ENCODE results near the gene GRB10. TPM values are rescaled to one million over a fixed set of nuclear protein-coding genes. Genes with fewer than 3 reads are reported as not detected.
"Not testable (repeated sequence)": the region's sequence is repeated elsewhere in the genome, so short reads cannot be mapped to it uniquely, and the experiment has no call there.

GRB10 gene
- total and polyA plus RNA-seq, 2 donors, result 42.3 to 44.3 TPM

DNA sequence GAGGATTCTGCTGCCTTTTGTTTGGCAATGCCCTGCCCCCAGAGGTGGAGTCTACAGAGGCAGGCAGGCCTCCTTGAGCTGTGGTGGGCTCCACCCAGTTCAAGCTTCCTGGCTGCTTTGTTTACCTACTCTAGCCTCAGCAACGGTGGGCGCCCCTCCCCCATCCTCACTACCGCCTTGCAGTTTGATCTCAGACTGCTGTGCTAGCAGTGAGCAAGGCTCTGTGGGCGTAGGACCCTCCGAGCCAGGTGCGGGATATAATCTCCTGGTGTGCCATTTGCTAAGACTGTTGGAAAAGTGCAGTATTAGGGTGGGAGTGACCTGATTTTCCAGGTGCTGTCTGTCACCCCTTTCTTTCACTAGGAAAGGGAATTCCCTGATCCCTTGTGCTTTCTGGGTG lies 206.3 kb downstream of the GRB10 start:
- H3K4me3 ChIP-seq (ENCODE audit: low read depth, low read length); H3K4me1 ChIP-seq (ENCODE audit: insufficient read depth); DNase-seq (ENCODE audit: extremely low spot score); H3K36me3 ChIP-seq (ENCODE audit: insufficient read depth); H3K27ac ChIP-seq (ENCODE audit: low read depth): not testable (repeated sequence)
- 76% methylated on average over 6 of the region's 6 CpGs for WGBS

DNA sequence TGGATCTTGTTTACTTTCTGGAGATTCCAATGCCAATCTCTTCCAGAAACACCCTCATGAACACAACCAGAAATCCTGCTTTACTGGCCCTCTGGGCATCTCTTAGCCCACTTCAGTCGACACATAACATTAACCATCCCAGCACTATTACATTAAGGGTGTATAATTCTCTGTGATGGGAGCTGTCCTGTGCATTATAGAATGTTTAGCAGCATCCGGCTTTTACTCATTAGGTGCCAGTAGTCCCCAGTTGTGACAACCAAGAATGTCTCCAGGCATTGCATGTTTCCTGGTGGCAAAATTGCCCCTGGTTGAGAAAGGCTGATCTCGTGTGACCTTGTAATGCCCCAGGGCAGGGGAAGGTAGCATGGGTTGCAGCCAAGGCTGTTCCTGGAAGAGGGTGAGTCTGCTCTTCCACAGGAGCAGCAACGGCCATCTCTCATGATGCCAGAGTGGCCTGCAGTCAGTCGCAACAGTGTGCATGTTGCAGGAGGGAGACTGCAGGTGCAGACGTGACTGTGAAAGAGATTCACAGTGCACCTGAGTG lies 214.9 kb downstream of the GRB10 start:
- Histone ChIP-seq H3K4me1 (ENCODE audit: insufficient read depth) (no peaks in the 10 kb centered on the region), H3K36me3 (ENCODE audit: insufficient read depth) (no peaks in the 10 kb centered on the region), H3K4me3 (ENCODE audit: low read depth, low read length) (no peak overlapping the region), H3K27ac (ENCODE audit: low read depth) (no peak overlapping the region)
- 74% methylated on average over 6 of the region's 6 CpGs for WGBS
- no peak for DNase-seq (ENCODE audit: extremely low spot score)

DNA sequence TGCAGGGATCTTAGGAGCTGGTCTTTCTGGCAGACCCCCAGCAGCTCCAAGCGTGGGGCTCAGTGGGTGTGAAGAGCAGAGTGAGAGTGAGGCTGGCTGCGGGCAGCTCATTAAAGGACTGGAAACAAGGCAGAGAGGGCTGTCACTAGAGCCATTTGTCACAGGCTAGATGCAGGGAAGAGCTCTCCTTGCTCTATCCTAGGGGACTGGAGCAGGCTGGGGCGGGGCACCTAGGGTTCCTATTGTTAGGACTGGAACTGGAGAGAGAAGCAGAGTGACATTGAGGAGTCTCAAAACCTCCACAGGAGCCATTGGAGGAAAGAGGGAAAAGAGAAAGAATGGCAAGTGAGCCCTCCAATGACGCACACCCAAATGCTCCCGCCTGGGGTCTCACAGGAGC lies 216.7 kb downstream of the GRB10 start:
- Histone ChIP-seq H3K4me3 (ENCODE audit: low read depth, low read length) (no peak overlapping the region), H3K4me1 (ENCODE audit: insufficient read depth) (no peaks in the 10 kb centered on the region), H3K27ac (ENCODE audit: low read depth) (no peak overlapping the region), H3K36me3 (ENCODE audit: insufficient read depth) (no peaks in the 10 kb centered on the region)
- 64% methylated on average over 5 of the region's 5 CpGs for WGBS
- no peak for DNase-seq (ENCODE audit: extremely low spot score)

DNA sequence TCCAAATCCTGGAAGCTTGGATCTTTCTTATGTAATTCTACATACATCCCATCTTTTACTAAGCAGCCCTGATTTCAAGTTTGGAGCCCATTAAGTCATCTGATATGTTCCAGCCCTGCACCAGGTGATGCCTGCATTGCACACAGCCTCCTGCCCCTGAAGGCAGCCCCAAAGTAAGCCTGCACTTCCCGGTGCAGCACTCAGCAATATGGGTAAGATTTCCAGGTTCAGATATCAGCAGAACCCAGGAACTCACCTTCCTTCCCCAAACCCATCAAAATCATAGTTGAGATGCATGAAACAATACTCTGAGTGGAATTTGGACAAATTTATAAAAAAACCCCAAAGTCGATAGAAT lies 217.2 kb downstream of the GRB10 start:
- Histone ChIP-seq H3K4me1 (ENCODE audit: insufficient read depth) (no peaks in the 10 kb centered on the region), H3K4me3 (ENCODE audit: low read depth, low read length) (no peak overlapping the region), H3K36me3 (ENCODE audit: insufficient read depth) (no peaks in the 10 kb centered on the region), H3K27ac (ENCODE audit: low read depth) (no peak overlapping the region)
- no peak for DNase-seq (ENCODE audit: extremely low spot score)
- 59% methylated on average over 2 of the region's 2 CpGs for WGBS

DNA sequence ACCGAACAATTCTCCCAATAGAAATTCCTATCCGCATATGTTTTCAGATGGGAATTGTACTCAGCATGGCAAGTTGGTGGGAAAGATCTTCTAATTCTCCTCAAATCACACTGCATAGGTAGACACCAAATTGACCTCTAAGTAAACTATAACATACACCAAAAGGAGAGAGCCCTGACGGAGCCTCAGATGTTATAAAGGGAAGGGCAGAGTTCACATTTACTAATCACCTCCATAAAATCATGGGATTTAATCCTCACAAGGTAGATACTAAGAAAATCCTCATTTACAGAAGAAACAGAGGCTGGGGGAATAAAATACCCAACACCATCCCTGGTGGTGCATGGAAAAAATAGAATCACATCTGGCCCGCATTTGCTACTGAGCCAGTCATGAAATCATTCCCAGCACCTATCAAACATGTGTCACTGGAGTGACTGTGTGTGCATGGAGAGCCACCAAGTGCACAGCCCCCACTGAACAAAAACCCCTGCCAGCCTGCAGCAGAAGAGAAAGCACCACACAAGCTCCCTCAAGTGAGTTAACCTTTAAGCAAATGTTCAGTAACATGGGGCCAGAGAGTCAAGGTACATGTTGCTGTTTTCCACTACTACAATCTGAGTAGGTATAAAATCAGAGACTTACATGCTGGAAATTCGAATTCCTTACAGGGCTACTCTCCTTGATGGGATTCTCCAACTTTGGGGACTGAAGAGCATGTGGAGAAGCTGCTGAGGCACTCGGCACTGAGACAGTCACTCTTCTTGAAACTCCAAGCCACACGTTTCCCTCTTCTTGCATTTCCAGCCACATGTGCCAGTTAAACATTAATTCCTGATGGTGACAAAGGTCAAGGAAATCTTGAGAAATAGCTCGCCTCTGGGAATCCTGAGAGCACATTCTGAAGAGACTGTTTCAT lies 217.8 kb downstream of the GRB10 start, which contains the start of gene DDC:
Gene DDC, minus strand, starts transcription at position 766 of the 919 bp plus-strand sequence. CDS start 21,320 bp downstream, outside the sequence.
- DNase-seq (ENCODE audit: extremely low spot score), result no peak
- Histone ChIP-seq H3K4me1 (ENCODE audit: insufficient read depth) (no peaks in the 10 kb centered on the region), H3K27ac (ENCODE audit: low read depth) (no peak within 1 kb of the TSS), H3K36me3 (ENCODE audit: insufficient read depth) (no peaks in the 10 kb centered on the region), H3K4me3 (ENCODE audit: low read depth, low read length) (no peak within 1 kb of the TSS)
- 60% methylated on average over 8 of the region's 8 CpGs for WGBS

DNA sequence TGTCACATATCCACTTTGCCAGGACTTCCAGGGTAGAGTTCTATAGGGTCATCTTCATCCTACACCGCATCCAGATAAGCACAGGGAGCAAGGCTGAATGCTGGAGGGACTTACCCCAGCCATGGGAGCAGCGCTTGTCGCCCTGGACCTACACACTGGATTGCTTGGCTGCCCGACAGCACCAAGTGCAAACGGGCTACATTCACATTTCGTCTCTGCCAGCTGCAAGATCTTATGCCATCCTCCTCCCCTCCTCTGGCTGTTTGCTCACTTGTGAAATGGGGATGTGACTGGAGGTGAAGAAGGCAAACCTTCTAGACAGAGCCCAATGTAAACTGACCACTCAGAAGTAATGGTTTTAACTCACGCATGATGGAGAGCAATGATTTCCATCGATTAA lies 218.5 kb downstream of the GRB10 start:
- Histone ChIP-seq H3K4me1 (ENCODE audit: insufficient read depth) (no peaks in the 10 kb centered on the region), H3K4me3 (ENCODE audit: low read depth, low read length) (no peak overlapping the region), H3K36me3 (ENCODE audit: insufficient read depth) (no peaks in the 10 kb centered on the region), H3K27ac (ENCODE audit: low read depth) (no peak overlapping the region)
- DNase-seq (ENCODE audit: extremely low spot score), result no peak
- 84% methylated on average over 8 of the region's 8 CpGs for WGBS

DNA sequence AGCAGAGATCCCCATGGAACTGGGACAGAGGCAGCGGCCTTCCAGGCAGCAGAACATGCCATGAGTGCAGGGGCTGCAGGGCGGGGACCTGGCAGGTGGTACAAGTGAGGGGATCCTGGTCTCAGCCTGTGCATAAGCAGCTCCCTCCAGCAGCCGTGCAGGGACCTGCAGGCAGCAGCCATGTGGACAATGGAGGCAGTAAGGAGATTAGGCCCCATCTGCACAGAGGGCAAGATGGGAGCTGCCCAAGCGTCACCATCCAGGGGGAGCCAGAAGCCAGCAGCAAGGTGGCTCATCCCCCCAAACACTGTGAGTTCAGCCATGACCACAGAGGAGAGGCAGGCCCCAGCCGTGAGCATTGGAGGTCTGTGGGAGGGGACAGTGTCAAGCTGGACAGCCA lies 220.6 kb downstream of the GRB10 start:
- WGBS, result 78% methylated on average over 5 of the region's 5 CpGs
- Histone ChIP-seq H3K27ac (ENCODE audit: low read depth) (no peak overlapping the region), H3K4me1 (ENCODE audit: insufficient read depth) (no peaks in the 10 kb centered on the region), H3K36me3 (ENCODE audit: insufficient read depth) (no peaks in the 10 kb centered on the region), H3K4me3 (ENCODE audit: low read depth, low read length) (no peak overlapping the region)
- no peak for DNase-seq (ENCODE audit: extremely low spot score)

DNA sequence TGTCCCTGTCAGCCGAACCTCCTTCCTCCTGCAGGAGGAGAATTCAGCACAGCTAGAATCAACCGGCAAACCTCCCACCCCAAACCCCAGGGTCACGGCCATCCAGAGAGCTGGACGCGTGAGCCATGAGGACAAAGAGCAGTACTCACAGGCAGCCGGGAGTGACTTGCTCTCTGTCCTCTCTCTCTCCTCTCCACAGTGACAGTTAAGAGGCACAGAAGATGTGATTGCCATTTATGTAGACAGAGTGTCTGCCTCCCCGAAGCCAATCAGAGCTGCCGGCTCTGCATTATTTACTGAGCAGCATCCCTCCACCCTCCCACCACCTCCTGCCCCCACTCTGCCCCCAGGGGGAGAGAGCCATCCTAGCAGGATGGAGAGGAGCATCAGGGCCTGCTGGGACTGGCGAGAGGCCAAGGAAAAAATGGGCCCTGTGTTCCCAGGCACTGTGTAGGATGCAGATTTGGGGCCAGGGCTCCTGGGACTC lies 221.8 kb downstream of the GRB10 start:
- Histone ChIP-seq H3K36me3 (ENCODE audit: insufficient read depth) (no peaks in the 10 kb centered on the region), H3K4me3 (ENCODE audit: low read depth, low read length) (no peak overlapping the region), H3K4me1 (ENCODE audit: insufficient read depth) (no peaks in the 10 kb centered on the region), H3K27ac (ENCODE audit: low read depth) (no peak overlapping the region)
- no peak for DNase-seq (ENCODE audit: extremely low spot score)
- 36% methylated on average over 9 of the region's 9 CpGs for WGBS

DNA sequence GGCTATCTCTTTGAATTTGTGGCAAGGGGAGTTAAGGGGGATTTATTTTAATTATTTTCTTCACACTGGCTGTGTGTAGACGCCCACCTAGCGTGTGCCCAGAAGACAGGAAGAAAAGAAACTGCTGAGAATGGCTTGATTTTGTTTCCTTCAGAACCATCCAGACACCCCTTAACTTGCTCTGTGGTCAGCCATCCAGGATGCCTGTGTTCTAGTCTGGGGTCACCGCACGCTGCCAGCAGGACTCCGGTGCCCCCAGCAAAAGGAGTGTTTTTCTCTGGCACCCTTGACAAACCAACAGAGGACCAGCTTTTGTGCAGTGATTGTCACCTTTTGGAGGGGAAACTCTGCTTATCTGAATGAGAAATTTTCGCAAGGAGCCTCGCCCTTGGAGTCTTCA lies 222.8 kb downstream of the GRB10 start:
- 92% methylated on average over 7 of the region's 7 CpGs for WGBS
- no peak overlapping the region for H3K4me3 ChIP-seq (ENCODE audit: low read depth, low read length)
- no peak for DNase-seq (ENCODE audit: extremely low spot score)
- H3K27ac ChIP-seq (ENCODE audit: low read depth), result no peak overlapping the region
- no peaks in the 10 kb centered on the region for H3K4me1 ChIP-seq (ENCODE audit: insufficient read depth)
- H3K36me3 ChIP-seq (ENCODE audit: insufficient read depth), result no peaks in the 10 kb centered on the region

DNA sequence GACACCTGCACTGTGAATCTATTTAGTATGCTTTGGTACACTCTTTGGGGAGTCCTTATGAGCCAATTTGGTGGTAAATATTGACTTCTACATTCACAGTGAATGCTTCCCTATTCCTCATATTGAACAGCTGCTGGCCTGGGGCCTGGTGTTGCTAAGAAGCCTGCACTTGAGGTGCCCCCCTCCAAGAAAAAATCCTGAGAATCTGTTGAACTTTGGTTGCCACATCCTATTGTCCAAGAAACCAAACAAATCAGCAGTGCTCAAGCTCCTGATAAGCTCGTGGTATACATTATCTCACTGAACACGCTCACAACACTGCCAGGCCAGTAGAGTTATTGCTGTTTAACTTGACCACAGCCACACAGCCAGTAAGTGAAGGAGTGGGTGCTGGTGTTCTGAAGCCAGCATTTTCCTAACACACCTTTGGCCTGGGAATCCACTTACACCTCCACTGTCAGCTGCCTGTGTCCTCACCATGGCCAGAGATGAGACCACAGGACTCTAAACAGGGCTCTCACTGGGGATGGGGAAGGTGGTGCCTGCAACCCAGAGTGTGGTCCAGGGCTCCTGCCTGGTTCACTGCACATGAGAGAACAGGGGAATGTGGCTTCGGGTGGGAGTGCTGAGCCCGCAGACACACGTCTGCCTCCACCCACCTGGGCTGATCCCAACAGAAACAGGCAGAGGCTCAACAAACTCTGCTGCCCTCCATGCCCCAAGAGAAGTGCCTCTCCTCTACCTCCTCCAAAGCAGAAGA lies 224.2 kb downstream of the GRB10 start:
- H3K36me3 ChIP-seq (ENCODE audit: insufficient read depth), result no peaks in the 10 kb centered on the region
- no peaks in the 10 kb centered on the region for H3K4me1 ChIP-seq (ENCODE audit: insufficient read depth)
- H3K27ac ChIP-seq (ENCODE audit: low read depth), result no peak overlapping the region
- no peak overlapping the region for H3K4me3 ChIP-seq (ENCODE audit: low read depth, low read length)
- 68% methylated on average over 5 of the region's 5 CpGs for WGBS
- DNase-seq (ENCODE audit: extremely low spot score), result no peak

DNA sequence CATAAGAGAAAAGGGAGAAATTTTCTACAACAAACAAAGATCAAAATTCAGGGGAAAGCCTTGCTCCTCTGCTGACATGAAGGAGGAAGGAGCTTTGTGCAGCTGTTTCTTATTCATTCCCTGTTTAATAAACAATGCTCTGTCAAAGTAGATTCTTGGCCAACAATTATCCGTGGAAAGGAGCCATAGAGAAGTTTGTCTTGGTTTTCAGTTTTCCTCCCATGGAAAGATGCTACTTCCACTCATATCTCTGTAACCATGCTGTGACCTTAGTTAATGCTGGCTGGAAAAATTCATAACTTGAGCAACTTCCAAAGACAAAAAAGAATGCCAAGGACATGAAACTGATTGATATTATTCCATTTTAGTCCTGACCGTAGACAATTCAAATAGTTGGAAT lies 225.6 kb downstream of the GRB10 start:
- Histone ChIP-seq H3K27ac (ENCODE audit: low read depth) (no peak overlapping the region), H3K36me3 (ENCODE audit: insufficient read depth) (no peaks in the 10 kb centered on the region), H3K4me1 (ENCODE audit: insufficient read depth) (no peaks in the 10 kb centered on the region), H3K4me3 (ENCODE audit: low read depth, low read length) (no peak overlapping the region)
- 29% methylated on average over 2 of the region's 2 CpGs for WGBS
- DNase-seq (ENCODE audit: extremely low spot score), result no peak

DNA sequence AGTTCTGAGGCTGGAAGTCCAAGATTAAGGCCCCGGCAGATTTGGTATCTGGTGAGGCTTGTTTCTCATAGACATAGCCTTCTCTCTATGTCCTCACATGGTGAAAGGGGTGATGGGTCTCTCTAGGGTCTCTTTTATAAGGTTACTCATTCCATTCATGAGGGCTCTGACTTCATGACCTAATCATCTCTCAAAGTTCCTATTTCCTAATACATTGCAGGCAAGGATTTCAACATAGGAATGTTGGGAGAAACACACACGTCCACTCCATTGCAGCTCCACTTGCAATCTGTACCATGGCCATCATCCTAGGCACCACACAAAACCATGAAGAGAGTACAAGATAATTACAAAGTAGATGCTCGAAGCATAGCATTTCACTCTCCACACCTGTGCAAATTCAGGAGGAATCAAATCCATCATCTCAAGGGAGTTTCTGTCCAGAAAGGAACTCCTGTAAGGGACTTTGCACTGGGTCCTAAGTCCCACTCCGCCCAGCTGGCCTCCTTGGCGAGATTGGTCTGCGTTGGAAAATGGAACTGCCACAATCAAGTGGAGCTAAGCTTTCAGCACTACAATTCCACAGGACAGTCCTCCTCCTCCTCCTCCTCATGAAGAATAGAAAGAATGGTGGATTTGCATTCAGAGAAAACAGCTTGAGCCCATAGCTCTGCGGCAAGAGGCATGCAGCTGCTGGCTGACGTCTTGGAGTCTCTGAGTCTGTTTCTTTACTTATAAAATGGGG lies 226.3 kb downstream of the GRB10 start:
- Histone ChIP-seq H3K4me1 (ENCODE audit: insufficient read depth) (no peaks in the 10 kb centered on the region), H3K4me3 (ENCODE audit: low read depth, low read length) (no peak overlapping the region), H3K36me3 (ENCODE audit: insufficient read depth) (no peaks in the 10 kb centered on the region), H3K27ac (ENCODE audit: low read depth) (no peak overlapping the region)
- 53% methylated on average over 8 of the region's 8 CpGs for WGBS
- no peak for DNase-seq (ENCODE audit: extremely low spot score)

DNA sequence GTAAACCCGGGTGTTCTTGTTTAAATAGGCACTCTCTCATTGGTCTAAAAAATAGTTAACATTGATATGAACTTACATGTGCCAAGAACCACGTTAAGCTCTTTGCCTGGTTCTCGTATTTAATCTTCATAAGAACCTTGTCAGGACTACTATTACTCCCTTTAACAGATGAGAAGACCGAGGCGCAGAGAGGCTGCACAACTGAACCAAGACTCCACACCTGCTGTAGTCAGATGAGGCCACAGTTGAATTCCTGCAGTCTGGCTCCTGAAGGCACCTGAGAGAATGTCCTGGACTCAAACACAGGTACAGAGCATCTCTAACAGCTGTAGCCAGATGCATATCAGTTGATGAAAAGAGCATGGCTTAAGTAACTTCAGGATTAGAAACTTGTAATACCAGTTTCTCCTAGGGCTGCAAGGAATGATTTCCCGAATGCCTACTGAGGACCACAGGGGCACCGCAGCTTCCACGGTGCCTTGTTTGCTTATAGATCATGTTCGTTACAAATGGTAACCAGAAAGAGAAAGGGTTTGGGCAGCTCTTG lies 227.0 kb downstream of the GRB10 start:
- H3K4me3 ChIP-seq (ENCODE audit: low read depth, low read length), result no peak overlapping the region
- H3K36me3 ChIP-seq (ENCODE audit: insufficient read depth), result no peaks in the 10 kb centered on the region
- H3K27ac ChIP-seq (ENCODE audit: low read depth), result no peak overlapping the region
- 86% methylated on average over 9 of the region's 9 CpGs for WGBS
- no peak for DNase-seq (ENCODE audit: extremely low spot score)
- no peaks in the 10 kb centered on the region for H3K4me1 ChIP-seq (ENCODE audit: insufficient read depth)

All from urinary bladder (tissue), 4 donors.